CD4-positive, alpha-beta T cell treated with Interleukin-4 for 4 hours (primary cell): ENCODE results near the gene RARB.

Source experiments
- DNase-seq: peaks from one replicate; pipeline ENCODE4 v3.0.0-alpha.2; 2020

Gene RARB

DNA sequence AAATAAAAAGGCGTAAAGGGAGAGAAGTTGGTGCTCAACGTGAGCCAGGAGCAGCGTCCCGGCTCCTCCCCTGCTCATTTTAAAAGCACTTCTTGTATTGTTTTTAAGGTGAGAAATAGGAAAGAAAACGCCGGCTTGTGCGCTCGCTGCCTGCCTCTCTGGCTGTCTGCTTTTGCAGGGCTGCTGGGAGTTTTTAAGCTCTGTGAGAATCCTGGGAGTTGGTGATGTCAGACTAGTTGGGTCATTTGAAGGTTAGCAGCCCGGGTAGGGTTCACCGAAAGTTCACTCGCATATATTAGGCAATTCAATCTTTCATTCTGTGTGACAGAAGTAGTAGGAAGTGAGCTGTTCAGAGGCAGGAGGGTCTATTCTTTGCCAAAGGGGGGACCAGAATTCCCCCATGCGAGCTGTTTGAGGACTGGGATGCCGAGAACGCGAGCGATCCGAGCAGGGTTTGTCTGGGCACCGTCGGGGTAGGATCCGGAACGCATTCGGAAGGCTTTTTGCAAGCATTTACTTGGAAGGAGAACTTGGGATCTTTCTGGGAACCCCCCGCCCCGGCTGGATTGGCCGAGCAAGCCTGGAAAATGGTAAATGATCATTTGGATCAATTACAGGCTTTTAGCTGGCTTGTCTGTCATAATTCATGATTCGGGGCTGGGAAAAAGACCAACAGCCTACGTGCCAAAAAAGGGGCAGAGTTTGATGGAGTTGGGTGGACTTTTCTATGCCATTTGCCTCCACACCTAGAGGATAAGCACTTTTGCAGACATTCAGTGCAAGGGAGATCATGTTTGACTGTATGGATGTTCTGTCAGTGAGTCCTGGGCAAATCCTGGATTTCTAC lies at the start of gene RARB:
TSS of gene RARB (plus strand) at position 322 of the 847 bp plus-strand sequence. CDS start at position 791, 469 bp downstream.
- DNase-seq: no peak

GRCh38 chr3:25378786-25379311 lies 49.2 kb upstream of the RARB start:
- no peak for DNase-seq

DNA sequence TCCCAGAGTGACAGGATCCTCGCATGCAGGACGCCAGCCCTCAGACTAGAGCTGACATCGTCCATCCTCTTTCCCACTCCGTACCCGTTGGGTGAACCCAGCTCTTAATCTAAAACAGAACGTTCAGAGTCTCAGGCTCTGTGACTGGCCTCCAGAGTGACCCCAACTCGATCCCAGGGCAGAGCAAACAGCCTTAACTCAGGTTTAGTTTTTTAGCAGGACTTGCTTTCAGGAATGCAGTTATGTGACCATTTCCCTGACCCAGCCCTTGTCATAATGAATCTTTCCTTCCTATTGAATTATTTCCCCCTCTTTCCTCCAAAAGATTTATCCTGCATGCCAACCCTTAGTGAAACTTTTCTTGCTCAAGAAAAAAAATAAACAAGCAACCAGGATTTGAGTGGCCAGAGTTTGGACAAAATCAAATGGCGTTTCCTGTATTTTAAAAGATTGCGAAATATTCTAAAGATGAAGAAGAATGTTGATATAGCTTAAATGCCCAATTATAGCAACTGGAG lies 47.8 kb upstream of the RARB start:
- DNase-seq: no peak

GRCh38 chr3:25381083-25381482 lies 47.0 kb upstream of the RARB start:
- DNase-seq: no peak

DNA sequence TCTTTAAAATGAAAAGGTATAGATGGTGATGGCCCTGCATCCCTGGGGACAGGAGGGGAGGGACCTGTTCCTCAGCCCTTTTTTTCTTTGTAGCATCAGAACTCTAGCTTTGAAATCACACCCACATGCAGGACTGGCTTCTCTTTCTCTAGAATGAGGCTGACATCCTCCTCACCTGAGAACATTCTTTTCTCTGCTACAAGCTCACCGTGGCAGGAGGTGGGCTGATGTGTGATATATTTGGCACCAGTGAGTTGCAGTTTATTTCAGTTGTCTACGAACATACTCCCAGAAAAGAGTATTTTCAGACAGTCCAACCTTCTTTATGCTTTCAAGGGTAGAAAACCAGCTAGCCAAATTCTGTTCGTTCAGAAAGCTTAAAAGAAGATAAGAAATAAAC lies 43.6 kb upstream of the RARB start:
- DNase-seq: no peak

GRCh38 chr3:25385807-25386460 lies 42.1 kb upstream of the RARB start:
- no peak for DNase-seq

- no peak for DNase-seq
These were observed 41.3 kb upstream of the RARB start for GRCh38 chr3:25386686-25387255.

- no peak for DNase-seq
These were observed 37.5 kb upstream of the RARB start for GRCh38 chr3:25390605-25391004.

- DNase-seq: no peak
These were observed 31.8 kb upstream of the RARB start for GRCh38 chr3:25396251-25396650.

GRCh38 chr3:25396686-25397085 lies 31.4 kb upstream of the RARB start:
- no peak for DNase-seq

GRCh38 chr3:25397150-25397549 lies 30.9 kb upstream of the RARB start:
- DNase-seq: no peak

DNA sequence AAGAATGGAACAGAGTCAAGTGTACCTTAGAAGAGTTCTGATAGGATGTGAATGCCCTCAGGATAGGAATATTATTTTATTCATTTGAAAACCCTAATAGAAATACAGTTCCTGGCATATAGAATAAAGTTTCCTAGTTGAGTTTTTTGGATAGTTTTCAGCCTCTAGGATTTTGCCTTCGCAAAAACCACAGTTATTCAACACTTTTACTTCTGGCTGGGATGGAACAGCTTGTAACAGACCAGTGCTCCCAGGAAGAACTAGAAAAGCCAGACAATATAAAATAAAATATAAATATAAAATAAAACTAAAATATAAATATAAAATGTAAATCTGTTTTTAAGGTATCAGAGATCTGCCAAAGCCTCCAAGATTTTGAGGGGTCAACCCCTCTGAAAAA lies 27.5 kb upstream of the RARB start:
- no peak for DNase-seq

- no peak for DNase-seq
These were observed 24.1 kb upstream of the RARB start for GRCh38 chr3:25403968-25404367.

- DNase-seq: no peak
These were observed 23.5 kb upstream of the RARB start for GRCh38 chr3:25404569-25404968.

- no peak for DNase-seq
These were observed 22.7 kb upstream of the RARB start for GRCh38 chr3:25405335-25405734.

DNA sequence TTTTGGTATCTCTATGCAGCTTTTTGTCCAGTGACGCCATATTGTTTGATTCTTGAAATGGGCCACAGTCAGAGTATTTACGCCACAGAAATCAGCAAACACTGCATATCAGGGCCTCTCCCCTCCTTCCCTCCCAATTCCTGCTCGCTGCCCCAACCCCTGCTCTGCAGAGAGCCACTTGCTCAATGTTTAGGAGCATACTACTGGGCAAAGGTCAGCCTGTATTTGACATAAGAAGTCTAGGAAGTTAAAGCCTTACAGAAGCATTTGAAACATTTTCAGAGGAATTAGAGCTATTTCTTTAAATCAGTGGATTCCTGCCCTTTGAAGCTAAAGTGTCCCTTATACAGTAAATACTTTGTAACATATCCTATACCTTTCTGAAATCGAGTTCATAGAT lies 17.4 kb upstream of the RARB start:
- DNase-seq: no peak

GRCh38 chr3:25412269-25412668 lies 15.8 kb upstream of the RARB start:
- no peak for DNase-seq

- DNase-seq: no peak
These were observed 11.9 kb upstream of the RARB start for GRCh38 chr3:25416176-25416575.

- DNase-seq: no peak
These were observed 9.5 kb upstream of the RARB start for GRCh38 chr3:25418596-25418995.

DNA sequence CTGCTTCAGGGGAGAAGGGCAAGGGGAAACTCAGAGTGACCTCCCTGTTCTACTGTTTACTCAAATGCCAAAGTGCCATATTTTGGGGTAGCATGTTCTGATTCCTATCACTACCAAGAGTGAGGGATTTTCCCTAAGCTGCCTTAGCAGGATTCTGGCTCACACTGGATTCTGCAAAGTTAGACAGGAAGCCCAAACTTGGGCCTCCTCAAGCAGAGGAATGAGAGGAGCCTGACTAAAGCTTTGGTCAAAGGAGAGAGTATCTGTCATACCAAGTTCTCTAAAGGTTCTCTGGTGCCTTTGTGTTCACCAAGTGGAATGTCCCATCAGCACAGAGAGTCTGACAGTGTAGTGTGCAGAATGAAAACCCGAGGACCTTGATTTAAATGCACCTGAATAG lies 8.8 kb upstream of the RARB start:
- no peak for DNase-seq

DNA sequence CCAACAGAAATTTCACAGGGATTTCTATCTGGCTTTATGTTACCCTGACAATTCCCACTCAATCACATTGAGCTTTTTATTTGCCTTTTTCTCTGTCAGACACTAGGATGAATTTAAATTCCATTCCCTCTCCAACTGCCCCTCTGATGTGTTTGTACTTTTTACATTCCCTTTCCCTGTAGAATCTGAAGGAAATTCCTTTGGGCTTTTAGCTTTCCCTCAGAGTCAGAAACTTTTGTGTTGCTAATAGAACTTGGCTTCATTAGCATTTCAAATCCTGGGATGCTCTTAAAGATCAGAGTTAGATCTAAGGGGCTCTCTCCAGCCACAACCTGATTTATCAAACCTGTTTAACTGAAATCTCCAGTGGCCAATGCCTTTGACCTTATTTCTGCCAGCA lies 7.9 kb upstream of the RARB start:
- DNase-seq: no peak

GRCh38 chr3:25420885-25421284 lies 7.2 kb upstream of the RARB start:
- DNase-seq: no peak

DNA sequence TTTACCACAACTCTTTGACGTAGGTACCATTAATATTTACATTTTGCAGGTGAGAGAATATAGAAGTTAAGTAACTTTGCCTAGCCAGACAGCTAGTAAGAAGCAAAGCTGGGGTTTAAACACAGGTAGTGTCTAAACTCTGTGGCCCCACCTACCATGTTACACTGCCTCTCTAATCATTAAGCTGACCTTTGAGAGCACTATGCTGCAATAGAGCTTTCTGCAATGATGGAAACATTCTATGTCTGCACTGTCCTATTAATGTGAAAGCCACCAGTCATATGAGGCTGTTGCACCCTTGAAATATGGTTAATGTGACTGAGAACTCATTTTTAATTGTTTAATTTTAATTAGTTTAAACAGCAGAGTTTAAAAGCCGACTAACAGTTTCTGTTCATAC lies 6.3 kb upstream of the RARB start:
- DNase-seq: no peak
